Tibial nerve (tissue), 4 donors: ENCODE measurements around the gene OIP5. TPM values are rescaled to one million over a fixed set of nuclear protein-coding genes. Genes with fewer than 3 reads are reported as not detected.
A peak's percentile ranks its signal among the peaks of the same experiment; 100 is the strongest.

Experiments used
- DNase-seq, 2 donors: peaks; one replicate each; pipeline ENCODE4 v3.0.0-alpha.2; 2019; ENCODE audit warnings: low spot score in 2 of 2
- H3K27ac ChIP-seq, 4 donors: fragments of 200-600 bp; sonication (generic) in 3 of 4; one replicate each; pipeline ENCODE4 v1.5.1; 2017 to 2019; ENCODE audit warnings: mild to moderate bottlenecking in 1 of 4
- H3K27me3 ChIP-seq, 2 donors: fragments of 200-600 bp; sonication (generic) in 1 of 2; one replicate each; pipeline versions ENCODE4 v1.5.1 to v1.6.0; 2017 to 2019
- H3K36me3 ChIP-seq, 3 donors: fragments of 200-600 bp; sonication (generic); one replicate each; pipeline ENCODE4 v1.5.1; 2018 to 2019
- H3K4me1 ChIP-seq, 4 donors: fragments of 200-600 bp; sonication (generic) in 3 of 4; one replicate each; pipeline ENCODE4 v1.5.1; 2017 to 2019
- H3K4me3 ChIP-seq, 4 donors: fragments of 200-600 bp; sonication (generic) in 3 of 4; one replicate each; pipeline ENCODE4 v1.5.1; 2017 to 2019; ENCODE audit warnings: mild to moderate bottlenecking in 1 of 4, moderate library complexity in 1 of 4
- H3K9me3 ChIP-seq, 4 donors: fragments of 200-600 bp; sonication (generic) in 3 of 4; one replicate each; pipeline ENCODE4 v1.5.1; 2017 to 2019
- CTCF ChIP-seq, 5 experiments: fragments of 200-600 bp in 3 of 5; fragments of 450-650 bp in 2 of 5; sonication (generic) in 3 of 5; IDR thresholded peaks; one replicate each; pipeline ENCODE4 v1.5.1; 2016 to 2019; ENCODE audit warnings: antibody characterized with exemption in 5 of 5, mild to moderate bottlenecking in 3 of 5, moderate library complexity in 2 of 5
- EP300 ChIP-seq, 2 donors: sonication (generic); formaldehyde crosslinking; IDR thresholded peaks; one replicate each; pipeline ENCODE4 v1.6.1; 2017; ENCODE audit warnings: antibody characterized with exemption in 2 of 2, mild to moderate bottlenecking in 1 of 2
- POLR2A ChIP-seq, 2 donors: fragments of 450-650 bp; IDR thresholded peaks; one replicate each; pipeline ENCODE4 v1.6.1; 2017; ENCODE audit warnings: antibody characterized with exemption in 2 of 2, mild to moderate bottlenecking in 2 of 2, moderate library complexity in 2 of 2
- WGBS, 2 donors: methylation state at CpG; one replicate each; pipeline ENCODE4 v1.1.5; 2018; 5-methylcytosine and 5-hydroxymethylcytosine counted together
- total RNA-seq, 4 donors: library from RNA; depleted of rRNA; stranded (reverse); fragments of >200 nt; gene quantifications; one replicate each; pipeline ENCODE4 v1.1.0, GENCODE V29; 2016

Gene OIP5
- 1 to 10 TPM in 3 of 4 donors, not detected in 1; 1.2 to 2.7 (median 1.7) TPM for total RNA-seq

GRCh38 chr15:41332194-41333025 is at the start of gene OIP5, which contains the start of gene NUSAP1:
OIP5 (minus strand) TSS chr15:41332591; CDS start chr15:41332561, 30 bp downstream.
NUSAP1 (plus strand) TSS chr15:41332881; CDS start chr15:41332958, 77 bp downstream.
- peak; percentile 92 to 95 for DNase-seq
- Histone ChIP-seq H3K4me3 (peak within 1 kb of the TSS; percentile 79 to 85 (median 82)), H3K9me3 (no peaks in the 10 kb centered on the region), H3K36me3 (no peaks in the 10 kb centered on the region), H3K27ac (peak within 1 kb of the TSS in 3 of 4 donors; percentile 56 to 69 (median 68)), H3K4me1 (peaks cover 0 to 20% (median 7%) of the 10 kb centered on the region in 4 donors), H3K27me3 (no peaks in the 10 kb centered on the region)
- WGBS, 2 donors: 0% methylated on average over 54 to 57 of the region's 64 CpGs
- TF ChIP-seq POLR2A (IDR thresholded peaks at IDR 0.05) (peak in 1 of 2 donors; percentile 48), CTCF (IDR thresholded peaks at IDR 0.05) (peak in 3 of 5 experiments; percentile 42 to 71 (median 69)), EP300 (IDR thresholded peaks at IDR 0.05) (peak; percentile 66 to 86)

GRCh38 chr15:41377978-41378377 is 45.6 kb upstream of the OIP5 start:
- no peaks in the 10 kb centered on the region for H3K4me1 ChIP-seq
- H3K27me3 ChIP-seq: no peaks in the 10 kb centered on the region
- H3K27ac ChIP-seq: no peak overlapping the region
- no peak for TF ChIP-seq EP300 (IDR thresholded peaks at IDR 0.05)
- no peak for TF ChIP-seq CTCF (IDR thresholded peaks at IDR 0.05)
- no peak for DNase-seq
- peaks cover 0 to 28% (median 0%) of the 10 kb centered on the region in 3 donors for H3K36me3 ChIP-seq
- 93 to 99% methylated on average over 4 of the region's 4 CpGs for WGBS, 2 donors
- no peak overlapping the region for H3K4me3 ChIP-seq
- no peaks in the 10 kb centered on the region for H3K9me3 ChIP-seq

DNA sequence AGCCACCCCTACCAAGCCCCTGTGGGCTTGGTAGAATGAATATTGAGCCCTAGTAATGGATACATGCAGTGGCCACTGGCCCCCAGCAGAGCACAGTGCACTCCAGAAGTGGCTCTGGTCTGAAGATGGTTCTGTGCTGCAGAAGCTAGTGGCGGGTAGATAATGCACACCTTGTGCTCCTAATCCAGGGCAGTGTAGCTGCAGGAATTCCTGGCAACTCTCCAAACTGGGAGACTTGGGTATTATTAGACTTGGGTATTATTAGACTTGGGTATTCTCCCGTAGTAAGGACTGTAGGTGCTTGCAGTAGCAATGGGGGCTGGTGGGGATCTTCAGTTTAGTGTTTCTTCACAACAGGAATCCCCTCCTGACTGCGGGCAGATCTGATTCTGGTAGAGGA is 35.0 kb upstream of the OIP5 start:
- WGBS, 2 donors: 92 to 96% methylated on average over 3 of the region's 3 CpGs
- Histone ChIP-seq H3K27ac (no peak overlapping the region), H3K4me3 (no peak overlapping the region), H3K36me3 (peaks cover 0 to 22% (median 0%) of the 10 kb centered on the region in 3 donors), H3K4me1 (no peaks in the 10 kb centered on the region), H3K9me3 (peaks cover 0 to 10% (median 0%) of the 10 kb centered on the region in 4 donors), H3K27me3 (no peaks in the 10 kb centered on the region)
- TF ChIP-seq CTCF (IDR thresholded peaks at IDR 0.05) (no peak), EP300 (IDR thresholded peaks at IDR 0.05) (no peak)
- DNase-seq: no peak

GRCh38 chr15:41354371-41354770 is 22.0 kb upstream of the OIP5 start:
- no peaks in the 10 kb centered on the region for H3K4me1 ChIP-seq
- TF ChIP-seq EP300 (IDR thresholded peaks at IDR 0.05) (no peak), CTCF (IDR thresholded peaks at IDR 0.05) (no peak), POLR2A (IDR thresholded peaks at IDR 0.05) (no peak)
- no peak overlapping the region for H3K4me3 ChIP-seq
- no peak for DNase-seq
- no peaks in the 10 kb centered on the region for H3K27me3 ChIP-seq
- no peaks in the 10 kb centered on the region for H3K9me3 ChIP-seq
- 92 to 96% methylated on average over 10 of the region's 10 CpGs for WGBS, 2 donors
- no peak overlapping the region for H3K27ac ChIP-seq
- H3K36me3 ChIP-seq: no peaks in the 10 kb centered on the region

- DNase-seq: no peak
- Histone ChIP-seq H3K4me1 (no peaks in the 10 kb centered on the region), H3K27me3 (no peaks in the 10 kb centered on the region), H3K27ac (no peak overlapping the region), H3K36me3 (no peaks in the 10 kb centered on the region), H3K4me3 (no peak overlapping the region), H3K9me3 (no peaks in the 10 kb centered on the region)
- 84 to 87% methylated on average over 10 of the region's 10 CpGs for WGBS, 2 donors
- TF ChIP-seq POLR2A (IDR thresholded peaks at IDR 0.05) (no peak), CTCF (IDR thresholded peaks at IDR 0.05) (no peak), EP300 (IDR thresholded peaks at IDR 0.05) (no peak)
Measured at GRCh38 chr15:41350057-41350717, 17.8 kb upstream of the OIP5 start.
